Pancreas (tissue), 10 donors: Measurements from ENCODE around the gene GCSAM. TPM values are rescaled to one million over a fixed set of nuclear protein-coding genes. Genes with fewer than 3 reads are reported as not detected.

Source experiments
- ATAC-seq, 4 donors: fragments of 200-7000 bp; cut with Tn5 transposase; one replicate each; pipeline versions ENCODE4 v1.8.0 to v1.9.1; 2020; ENCODE audit warnings: mild to moderate bottlenecking in 4 of 4, moderate library complexity in 4 of 4
- DNase-seq, 6 donors: peaks; one replicate each; pipeline ENCODE4 v3.0.0-alpha.2; 2020
- FAIRE-seq: peaks from 2 replicates; lab custom pipeline; 2012; peaks lifted over from hg19 to GRCh38; lab: Jason Lieb, UNC
- H3K27ac ChIP-seq, 4 donors: fragments of 200-600 bp; sonication (generic); 1 replicate in 3 of 4; 2 replicates in 1 of 4; pipeline versions ENCODE4 v1.5.0 to v1.8.0; 2020
- H3K27me3 ChIP-seq, 4 donors: fragments of 200-600 bp; one replicate each; pipeline ENCODE4 v1.8.0; 2021
- H3K36me3 ChIP-seq, 3 donors: fragments of 200-600 bp; sonication (generic) in 1 of 3; one replicate each; pipeline versions ENCODE4 v1.5.0 to v1.8.0; 2020 to 2021
- H3K4me1 ChIP-seq, 3 donors: fragments of 200-600 bp; one replicate each; pipeline ENCODE4 v1.8.0; 2021
- H3K4me3 ChIP-seq, 4 donors: fragments of 200-600 bp; sonication (generic) in 2 of 4; one replicate each; pipeline versions ENCODE4 v1.5.0 to v1.8.0; 2020 to 2021
- H3K9me3 ChIP-seq, 4 donors: fragments of 200-600 bp; one replicate each; pipeline ENCODE4 v1.8.0; 2021
- CTCF ChIP-seq, 4 donors: fragments of 200-600 bp; sonication (generic) in 3 of 4; IDR thresholded peaks; one replicate each; pipeline versions ENCODE4 v1.5.0 to v1.8.0; 2021; ENCODE audit warnings: antibody characterized with exemption in 4 of 4
- WGBS, 2 donors: extraction: QIAGEN DNeasy Blood & Tissue Kit; methylation state at CpG; one replicate each; pipeline ENCODE4 v1.1.7; 2013; 5-methylcytosine and 5-hydroxymethylcytosine counted together
- intact Hi-C, 3 donors: fragments of 100-400 bp; cut with DNase I; formaldehyde crosslinking; loops; one replicate each; pipeline versions ENCODE4 v1.11.1 to v1.14.2; 2022
- polyA plus RNA-seq, 2 donors: library from polyadenylated mRNA; stranded (reverse); fragments of 200-250 nt; gene quantifications; one replicate each; pipeline ENCODE4 v1.2.3, GENCODE V29; 2013
- total RNA-seq, 6 donors: library from RNA; stranded (reverse); fragmentation: NEBNext Ultra II Directional in 4 of 6; extraction: Animal tissue kit (Norgen Biotek cat#: 25700) in 4 of 6; gene quantifications; one replicate each; pipeline versions ENCODE4 v1.2.1 to v1.2.4, GENCODE V29; 2021 to 2023
- donor health status: healthy with polysubstance abuse.
- donor health status: DM: no; HTN: no; CAD: no; lungs with moderate emphysema.
- donor health status: DM: no; HTN: no; CAD: no.
- donor health status: control.
- donor health status: control.
- donor health status: Bipolar disorder and iron deficiency.
- donor health status: DM: yes; HTN: yes; CAD: no.
- donor health status: DM: no; HTN: no; CAD: no.
- donor health status: DM: no; HTN: no; CAD: no.
- donor health status: DM: yes; HTN: yes; CAD: no.

GCSAM gene
- total and polyA plus RNA-seq, 8 donors = 0.07 to 0.28 (median 0.25) TPM; not detected in 5

- H3K9me3 ChIP-seq = no peaks in the 10 kb centered on the region
- H3K4me1 ChIP-seq = peaks cover 9 to 14% (median 12%) of the 10 kb centered on the region in 3 donors
- no peak for TF ChIP-seq CTCF (IDR thresholded peaks at IDR 0.05)
- 93 to 98% methylated on average over 4 of the region's 4 CpGs for WGBS, 2 donors
- no peak overlapping the region for H3K4me3 ChIP-seq
- no peak overlapping the region for H3K27ac ChIP-seq
- H3K36me3 ChIP-seq = peaks cover 0 to 29% (median 0%) of the 10 kb centered on the region in 3 donors
- intact Hi-C loops = no loop called here
- H3K27me3 ChIP-seq = no peaks in the 10 kb centered on the region
- DNase-seq (no peak), FAIRE-seq (no peak), ATAC-seq (peak in 2 of 4 donors; percentile 36 to 75)
Measured at GRCh38 chr3:112117841-112118571, 15.0 kb downstream of the GCSAM start.

- no peak overlapping the region for H3K4me3 ChIP-seq
- no peak overlapping the region for H3K27ac ChIP-seq
- FAIRE-seq (no peak), DNase-seq (no peak), ATAC-seq (no peak)
- no peaks in the 10 kb centered on the region for H3K27me3 ChIP-seq
- WGBS, 2 donors = 94 to 97% methylated on average over 1 of the region's 1 CpG
- TF ChIP-seq CTCF (IDR thresholded peaks at IDR 0.05) = no peak
- intact Hi-C loops = no loop called here
- H3K4me1 ChIP-seq = peaks cover 9 to 14% (median 12%) of the 10 kb centered on the region in 3 donors
- H3K36me3 ChIP-seq = peaks cover 0 to 29% (median 0%) of the 10 kb centered on the region in 3 donors
- H3K9me3 ChIP-seq = no peaks in the 10 kb centered on the region
Measured at GRCh38 chr3:112117415-112117814, 15.6 kb downstream of the GCSAM start.

GRCh38 chr3:112116748-112117186 lies 16.3 kb downstream of the GCSAM start:
- 73 to 76% methylated on average over 13 of the region's 13 CpGs for WGBS, 2 donors
- H3K9me3 ChIP-seq = no peaks in the 10 kb centered on the region
- H3K27me3 ChIP-seq = no peaks in the 10 kb centered on the region
- intact Hi-C loops = no loop called here
- DNase-seq (no peak), ATAC-seq (no peak), FAIRE-seq (no peak)
- peaks cover 0 to 29% (median 0%) of the 10 kb centered on the region in 3 donors for H3K36me3 ChIP-seq
- no peak for TF ChIP-seq CTCF (IDR thresholded peaks at IDR 0.05)
- H3K27ac ChIP-seq = no peak overlapping the region
- peaks cover 7 to 10% (median 9%) of the 10 kb centered on the region in 3 donors for H3K4me1 ChIP-seq
- no peak overlapping the region for H3K4me3 ChIP-seq

GRCh38 chr3:112115806-112116383 lies 17.2 kb downstream of the GCSAM start:
- intact Hi-C loops = no loop called here
- Histone ChIP-seq H3K27me3 (no peaks in the 10 kb centered on the region), H3K4me1 (peaks cover under 1 to 5% (median under 1%) of the 10 kb centered on the region in 3 donors), H3K4me3 (no peak overlapping the region), H3K9me3 (no peaks in the 10 kb centered on the region), H3K36me3 (peaks cover 0 to 28% (median 0%) of the 10 kb centered on the region in 3 donors), H3K27ac (no peak overlapping the region)
- FAIRE-seq = no peak
- TF ChIP-seq CTCF (IDR thresholded peaks at IDR 0.05) = no peak
- 87% methylated on average over 6 of the region's 6 CpGs for WGBS, 2 donors
- no peak for DNase-seq
- no peak for ATAC-seq
